Uterus (tissue), 2 donors: ENCODE data around the gene COG6.

Experiments
- POLR2A ChIP-seq, 2 donors: fragments of 450-650 bp; IDR thresholded peaks; one replicate each; pipeline ENCODE4 v1.6.1; 2016; ENCODE audit warnings: antibody characterized with exemption in 2 of 2, mild to moderate bottlenecking in 1 of 2, moderate library complexity in 1 of 2
- TF ChIP-seq, protein P1 (sequence below), 4 experiments: fragments of 200-600 bp in 2 of 4; fragments of 450-650 bp in 2 of 4; sonication (generic) in 2 of 4; IDR thresholded peaks; one replicate each; pipeline ENCODE4 v1.5.1; 2016 to 2019; ENCODE audit warnings: antibody characterized with exemption in 4 of 4, mild to moderate bottlenecking in 2 of 4, moderate library complexity in 1 of 4

DNA sequence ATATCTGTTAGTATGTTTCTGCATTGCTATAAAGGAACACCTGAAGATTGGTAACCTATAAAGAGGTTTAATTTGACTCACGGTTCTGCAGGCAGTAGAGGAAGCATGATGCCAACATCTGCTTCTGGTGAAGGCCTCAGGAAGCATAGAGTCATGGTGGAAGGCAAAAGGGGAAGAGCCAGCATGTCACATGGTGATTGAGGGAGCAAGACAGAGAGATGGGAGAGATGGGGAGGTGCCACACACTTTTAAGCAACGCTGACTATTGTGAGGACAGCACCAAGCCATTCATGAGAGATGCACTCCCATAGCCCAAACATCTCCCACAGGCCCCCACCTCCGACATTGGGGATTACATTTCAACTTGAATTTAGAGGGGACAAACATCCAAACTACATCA is 32.8 kb downstream of the COG6 start:
- TF ChIP-seq, protein P1, sequence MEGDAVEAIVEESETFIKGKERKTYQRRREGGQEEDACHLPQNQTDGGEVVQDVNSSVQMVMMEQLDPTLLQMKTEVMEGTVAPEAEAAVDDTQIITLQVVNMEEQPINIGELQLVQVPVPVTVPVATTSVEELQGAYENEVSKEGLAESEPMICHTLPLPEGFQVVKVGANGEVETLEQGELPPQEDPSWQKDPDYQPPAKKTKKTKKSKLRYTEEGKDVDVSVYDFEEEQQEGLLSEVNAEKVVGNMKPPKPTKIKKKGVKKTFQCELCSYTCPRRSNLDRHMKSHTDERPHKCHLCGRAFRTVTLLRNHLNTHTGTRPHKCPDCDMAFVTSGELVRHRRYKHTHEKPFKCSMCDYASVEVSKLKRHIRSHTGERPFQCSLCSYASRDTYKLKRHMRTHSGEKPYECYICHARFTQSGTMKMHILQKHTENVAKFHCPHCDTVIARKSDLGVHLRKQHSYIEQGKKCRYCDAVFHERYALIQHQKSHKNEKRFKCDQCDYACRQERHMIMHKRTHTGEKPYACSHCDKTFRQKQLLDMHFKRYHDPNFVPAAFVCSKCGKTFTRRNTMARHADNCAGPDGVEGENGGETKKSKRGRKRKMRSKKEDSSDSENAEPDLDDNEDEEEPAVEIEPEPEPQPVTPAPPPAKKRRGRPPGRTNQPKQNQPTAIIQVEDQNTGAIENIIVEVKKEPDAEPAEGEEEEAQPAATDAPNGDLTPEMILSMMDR (IDR thresholded peaks at IDR 0.05): no peak
- no peak for TF ChIP-seq POLR2A (IDR thresholded peaks at IDR 0.05)
